K562 (cell line): ENCODE measurements around the gene DCST1. TPM values are rescaled to one million over a fixed set of nuclear protein-coding genes. Genes with fewer than 3 reads are reported as not detected.

Experiments used
- BRD9 ChIP-seq: fragments of 450-650 bp; IDR thresholded peaks from 2 replicates; pipeline ENCODE4 v1.6.1; 2018; ENCODE audit warnings: low read depth; ENCODE audit not compliant: partially characterized antibody
- CBX3 ChIP-seq, 2 experiments: IDR thresholded peaks; 1 replicate in 1 of 2; 2 replicates in 1 of 2; pipeline ENCODE4 v1.6.1; 2012; ENCODE audit warnings: inconsistent platforms in 2 of 2, low read length in 2 of 2, borderline replicate concordance in 1 of 2, control low read depth in 1 of 2
- DMBX1 ChIP-seq: fragments of 250-450 bp; sonication (Bioruptor Pico); IDR thresholded peaks from 2 replicates; pipeline ENCODE4 v1.8.0; 2022; ENCODE audit warnings: inconsistent platforms, mild to moderate bottlenecking, moderate library complexity, borderline replicate concordance
- DPF2 ChIP-seq: fragments of 450-650 bp; IDR thresholded peaks from 2 replicates; pipeline ENCODE4 v1.6.1; 2016
- FOXA3 ChIP-seq, 2 experiments: fragments of 450-650 bp in 1 of 2; sonication (generic) in 1 of 2; formaldehyde crosslinking; IDR thresholded peaks in 1 of 2; conservative IDR thresholded peaks in 1 of 2; 2 replicates each; pipeline versions ENCODE4 v1.4.0 to v1.8.0; 2020 to 2022; ENCODE audit warnings: mild to moderate bottlenecking in 2 of 2, missing genetic modification reagents in 1 of 2
- FOXP1 ChIP-seq: sonication (generic); formaldehyde crosslinking; IDR thresholded peaks from 2 replicates; pipeline ENCODE4 v1.8.0; 2022; ENCODE audit warnings: mild to moderate bottlenecking, missing genetic modification reagents
- HEY1 ChIP-seq: fragments of 250-450 bp; sonication (Bioruptor Pico); IDR thresholded peaks from 2 replicates; pipeline ENCODE4 v1.5.0; 2020; ENCODE audit warnings: mild to moderate bottlenecking, moderate library complexity, borderline replicate concordance
- IFI16 ChIP-seq: fragments of 250-450 bp; sonication (Bioruptor Pico); IDR thresholded peaks from 2 replicates; pipeline ENCODE4 v2.1.2; 2022; ENCODE audit warnings: mild to moderate bottlenecking, inconsistent platforms
- MCM7 ChIP-seq, 2 experiments: fragments of 450-650 bp; IDR thresholded peaks; 2 replicates each; pipeline ENCODE4 v1.6.1; 2016 to 2018
- PHF20 ChIP-seq: fragments of 450-650 bp; IDR thresholded peaks from 2 replicates; pipeline ENCODE4 v1.6.1; 2018; ENCODE audit not compliant: partially characterized antibody
- RBM22 ChIP-seq: fragments of 200-400 bp; formaldehyde crosslinking; IDR thresholded peaks from 2 replicates; pipeline ENCODE4 v1.6.1; 2018; ENCODE audit warnings: low read length, low read depth; ENCODE audit not compliant: poor library complexity, severe bottlenecking
- TAL1 ChIP-seq: fragments of 450-650 bp; IDR thresholded peaks from 2 replicates; pipeline ENCODE4 v1.6.1; 2016; ENCODE audit warnings: mild to moderate bottlenecking
- ZKSCAN3 ChIP-seq: fragments of 250-450 bp; sonication (Bioruptor Pico); IDR thresholded peaks from 2 replicates; pipeline ENCODE4 v1.4.0; 2020
- ZNF140 ChIP-seq: fragments of 250-450 bp; sonication (Bioruptor Pico); IDR thresholded peaks from 2 replicates; pipeline ENCODE4 v1.8.0; 2021; ENCODE audit warnings: moderate library complexity, mild to moderate bottlenecking, inconsistent platforms
- ZNF212 ChIP-seq: fragments of 450-650 bp; formaldehyde crosslinking; IDR thresholded peaks from 2 replicates; pipeline ENCODE4 v1.4.0; 2020; ENCODE audit warnings: mild to moderate bottlenecking
- ZNF239 ChIP-seq: fragments of 250-450 bp; sonication (Bioruptor Pico); IDR thresholded peaks from 2 replicates; pipeline ENCODE4 v1.4.0; 2020; ENCODE audit warnings: mild to moderate bottlenecking
- ZNF778 ChIP-seq: fragments of 450-650 bp; formaldehyde crosslinking; IDR thresholded peaks from 2 replicates; pipeline ENCODE4 v1.4.0; 2020; ENCODE audit warnings: mild to moderate bottlenecking, moderate library complexity
- polyA plus RNA-seq, 8 experiments: library from polyadenylated mRNA; depleted of rRNA in 4 of 8; stranded (reverse) in 5 of 8; unstranded in 3 of 8; fragments of >200 nt; fragmentation: Nextera tagmentation in 2 of 8; fragmentation: Illumina TruSeq in 1 of 8; extraction: Ambion mirVana in 2 of 8; extraction: Trizol in 1 of 8; gene quantifications; 2 replicates each; pipeline versions ENCODE4 v1.2.1 to v1.2.3, GENCODE V29; 2011 to 2014; ENCODE audit warnings: inconsistent platforms in 1 of 8, missing spikeins in 1 of 8
- total RNA-seq, 7 experiments: library from RNA; depleted of rRNA in 6 of 7; stranded (reverse); fragments of >200 nt in 6 of 7; fragmentation: Illumina TruSeq in 2 of 7; extraction: Trizol in 2 of 7; gene quantifications; 2 replicates each; pipeline versions ENCODE4 v1.2.1 to v1.2.3, GENCODE V29; 2011 to 2021; ENCODE audit warnings: low replicate concordance in 1 of 7
- TF ChIP-seq, protein P1 (sequence below): fragments of 250-450 bp; sonication (Bioruptor Pico); IDR thresholded peaks from 2 replicates; pipeline ENCODE4 v1.9.0; 2021; ENCODE audit warnings: mild to moderate bottlenecking, inconsistent platforms
- TF ChIP-seq, protein P2 (sequence below), 2 experiments: fragments of 450-650 bp in 1 of 2; IDR thresholded peaks; 2 replicates each; pipeline ENCODE4 v1.6.1; 2011 to 2017; ENCODE audit warnings: low read depth in 2 of 2, antibody characterized with exemption in 1 of 2, borderline replicate concordance in 1 of 2, low read length in 1 of 2, mild to moderate bottlenecking in 1 of 2, mixed read lengths in 1 of 2; ENCODE audit not compliant: control insufficient read depth in 1 of 2
- TF ChIP-seq, protein P3 (sequence below): fragments of 450-650 bp; IDR thresholded peaks from 2 replicates; pipeline ENCODE4 v1.6.1; 2014; ENCODE audit warnings: low read depth, mild to moderate bottlenecking, moderate library complexity, borderline replicate concordance
- TF ChIP-seq, protein P4 (sequence below): sonication (generic); formaldehyde crosslinking; IDR thresholded peaks from 2 replicates; pipeline ENCODE4 v1.8.0; 2022; ENCODE audit warnings: mild to moderate bottlenecking, missing genetic modification reagents

Gene DCST1
- total and polyA plus RNA-seq, 9 of the 15 experiments (the other 6 are each of a cell fraction or from before 2014, with no cell fraction given) = not detected

DNA sequence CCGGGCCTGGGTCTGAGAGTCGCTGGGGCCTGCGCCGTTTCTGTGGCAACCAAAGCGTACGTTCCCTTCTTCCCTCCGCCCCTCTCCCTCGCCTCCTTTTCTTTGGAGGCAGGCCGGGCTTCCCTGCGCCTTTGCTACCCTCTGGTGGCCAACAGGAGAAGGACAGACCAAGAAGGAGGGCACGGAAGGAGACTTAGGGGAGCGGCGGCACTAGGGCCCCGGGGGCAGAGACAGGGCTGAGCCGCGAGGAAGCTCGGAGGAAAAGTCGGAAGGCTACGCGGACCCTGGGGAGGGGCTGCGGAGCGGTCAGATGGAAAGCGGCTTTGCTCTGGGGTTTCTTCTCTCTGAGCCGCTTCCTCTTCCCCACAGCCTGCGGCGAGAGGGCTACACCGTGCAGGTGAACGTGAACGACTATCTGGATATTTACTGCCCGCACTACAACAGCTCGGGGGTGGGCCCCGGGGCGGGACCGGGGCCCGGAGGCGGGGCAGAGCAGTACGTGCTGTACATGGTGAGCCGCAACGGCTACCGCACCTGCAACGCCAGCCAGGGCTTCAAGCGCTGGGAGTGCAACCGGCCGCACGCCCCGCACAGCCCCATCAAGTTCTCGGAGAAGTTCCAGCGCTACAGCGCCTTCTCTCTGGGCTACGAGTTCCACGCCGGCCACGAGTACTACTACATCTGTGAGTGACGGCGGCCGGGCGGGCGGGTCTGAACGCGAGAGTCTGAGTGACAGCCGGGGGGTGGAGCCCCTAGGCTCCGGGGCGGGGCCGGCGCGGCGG is 51.3 kb downstream of the DCST1 start (continued):
- TF ChIP-seq, protein P1, sequence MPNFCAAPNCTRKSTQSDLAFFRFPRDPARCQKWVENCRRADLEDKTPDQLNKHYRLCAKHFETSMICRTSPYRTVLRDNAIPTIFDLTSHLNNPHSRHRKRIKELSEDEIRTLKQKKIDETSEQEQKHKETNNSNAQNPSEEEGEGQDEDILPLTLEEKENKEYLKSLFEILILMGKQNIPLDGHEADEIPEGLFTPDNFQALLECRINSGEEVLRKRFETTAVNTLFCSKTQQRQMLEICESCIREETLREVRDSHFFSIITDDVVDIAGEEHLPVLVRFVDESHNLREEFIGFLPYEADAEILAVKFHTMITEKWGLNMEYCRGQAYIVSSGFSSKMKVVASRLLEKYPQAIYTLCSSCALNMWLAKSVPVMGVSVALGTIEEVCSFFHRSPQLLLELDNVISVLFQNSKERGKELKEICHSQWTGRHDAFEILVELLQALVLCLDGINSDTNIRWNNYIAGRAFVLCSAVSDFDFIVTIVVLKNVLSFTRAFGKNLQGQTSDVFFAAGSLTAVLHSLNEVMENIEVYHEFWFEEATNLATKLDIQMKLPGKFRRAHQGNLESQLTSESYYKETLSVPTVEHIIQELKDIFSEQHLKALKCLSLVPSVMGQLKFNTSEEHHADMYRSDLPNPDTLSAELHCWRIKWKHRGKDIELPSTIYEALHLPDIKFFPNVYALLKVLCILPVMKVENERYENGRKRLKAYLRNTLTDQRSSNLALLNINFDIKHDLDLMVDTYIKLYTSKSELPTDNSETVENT (CRISPR knock-in tag) = no peak
- no peak for TF ChIP-seq ZNF239
- no peak for TF ChIP-seq RBM22
- no peak for TF ChIP-seq HEY1
- no peak for TF ChIP-seq MCM7 (IDR thresholded peaks at IDR 0.05)
- TF ChIP-seq IFI16 (CRISPR knock-in tag) = no peak
- no peak for TF ChIP-seq TAL1
- no peak for TF ChIP-seq ZNF778 (CRISPR knock-in tag)
- TF ChIP-seq, protein P2, sequence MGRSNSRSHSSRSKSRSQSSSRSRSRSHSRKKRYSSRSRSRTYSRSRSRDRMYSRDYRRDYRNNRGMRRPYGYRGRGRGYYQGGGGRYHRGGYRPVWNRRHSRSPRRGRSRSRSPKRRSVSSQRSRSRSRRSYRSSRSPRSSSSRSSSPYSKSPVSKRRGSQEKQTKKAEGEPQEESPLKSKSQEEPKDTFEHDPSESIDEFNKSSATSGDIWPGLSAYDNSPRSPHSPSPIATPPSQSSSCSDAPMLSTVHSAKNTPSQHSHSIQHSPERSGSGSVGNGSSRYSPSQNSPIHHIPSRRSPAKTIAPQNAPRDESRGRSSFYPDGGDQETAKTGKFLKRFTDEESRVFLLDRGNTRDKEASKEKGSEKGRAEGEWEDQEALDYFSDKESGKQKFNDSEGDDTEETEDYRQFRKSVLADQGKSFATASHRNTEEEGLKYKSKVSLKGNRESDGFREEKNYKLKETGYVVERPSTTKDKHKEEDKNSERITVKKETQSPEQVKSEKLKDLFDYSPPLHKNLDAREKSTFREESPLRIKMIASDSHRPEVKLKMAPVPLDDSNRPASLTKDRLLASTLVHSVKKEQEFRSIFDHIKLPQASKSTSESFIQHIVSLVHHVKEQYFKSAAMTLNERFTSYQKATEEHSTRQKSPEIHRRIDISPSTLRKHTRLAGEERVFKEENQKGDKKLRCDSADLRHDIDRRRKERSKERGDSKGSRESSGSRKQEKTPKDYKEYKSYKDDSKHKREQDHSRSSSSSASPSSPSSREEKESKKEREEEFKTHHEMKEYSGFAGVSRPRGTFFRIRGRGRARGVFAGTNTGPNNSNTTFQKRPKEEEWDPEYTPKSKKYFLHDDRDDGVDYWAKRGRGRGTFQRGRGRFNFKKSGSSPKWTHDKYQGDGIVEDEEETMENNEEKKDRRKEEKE (IDR thresholded peaks at IDR 0.05; ENCODE audit: borderline replicate concordance in 1 of 2, control insufficient read depth in 1 of 2, low read depth in 2 of 2, low read length in 1 of 2) = no peak
- no peak for TF ChIP-seq CBX3 (IDR thresholded peaks at IDR 0.05; ENCODE audit: borderline replicate concordance in 1 of 2, low read length in 2 of 2)
- TF ChIP-seq DMBX1 (CRISPR knock-in tag) = no peak
- TF ChIP-seq DPF2 = peak; percentile 28; the same call in 1 of the 2 replicates
- TF ChIP-seq, protein P3, sequence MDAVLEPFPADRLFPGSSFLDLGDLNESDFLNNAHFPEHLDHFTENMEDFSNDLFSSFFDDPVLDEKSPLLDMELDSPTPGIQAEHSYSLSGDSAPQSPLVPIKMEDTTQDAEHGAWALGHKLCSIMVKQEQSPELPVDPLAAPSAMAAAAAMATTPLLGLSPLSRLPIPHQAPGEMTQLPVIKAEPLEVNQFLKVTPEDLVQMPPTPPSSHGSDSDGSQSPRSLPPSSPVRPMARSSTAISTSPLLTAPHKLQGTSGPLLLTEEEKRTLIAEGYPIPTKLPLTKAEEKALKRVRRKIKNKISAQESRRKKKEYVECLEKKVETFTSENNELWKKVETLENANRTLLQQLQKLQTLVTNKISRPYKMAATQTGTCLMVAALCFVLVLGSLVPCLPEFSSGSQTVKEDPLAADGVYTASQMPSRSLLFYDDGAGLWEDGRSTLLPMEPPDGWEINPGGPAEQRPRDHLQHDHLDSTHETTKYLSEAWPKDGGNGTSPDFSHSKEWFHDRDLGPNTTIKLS = peak; percentile 56; the same call in 1 of the 2 replicates
- peak; percentile 48 for TF ChIP-seq PHF20
- peak; percentile 21; the same call in 1 of the 2 replicates for TF ChIP-seq FOXP1
- TF ChIP-seq, protein P4, sequence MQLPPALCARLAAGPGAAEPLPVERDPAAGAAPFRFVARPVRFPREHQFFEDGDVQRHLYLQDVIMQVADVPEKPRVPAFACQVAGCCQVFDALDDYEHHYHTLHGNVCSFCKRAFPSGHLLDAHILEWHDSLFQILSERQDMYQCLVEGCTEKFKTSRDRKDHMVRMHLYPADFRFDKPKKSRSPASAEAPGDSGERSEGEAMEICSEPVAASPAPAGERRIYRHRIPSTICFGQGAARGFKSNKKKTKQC (CRISPR knock-in tag) = 0 out of 2 replicates have a peak, but pooled peaks have one; percentile 14
- TF ChIP-seq ZNF212 (CRISPR knock-in tag) = no peak
- TF ChIP-seq ZKSCAN3 (CRISPR knock-in tag) = no peak
- TF ChIP-seq FOXA3 (CRISPR knock-in tag; conservative IDR thresholded peaks at IDR 0.05 in 1 of 2, IDR thresholded peaks at IDR 0.05 in 1 of 2) = no peak
- TF ChIP-seq ZNF140 (CRISPR knock-in tag) = no peak
- TF ChIP-seq BRD9 = no peak
